ENCODE measurements around the gene MEF2C.
A peak's percentile ranks its signal among the peaks of the same experiment; 100 is the strongest.

MEF2C gene

GRCh38 chr5:88685591-88686541 lies 197.1 kb downstream of the MEF2C start:
- DNase-seq, result no peak

- no peak for DNase-seq
Observed at GRCh38 chr5:88683506-88684135, 199.4 kb downstream of the MEF2C start.

DNA sequence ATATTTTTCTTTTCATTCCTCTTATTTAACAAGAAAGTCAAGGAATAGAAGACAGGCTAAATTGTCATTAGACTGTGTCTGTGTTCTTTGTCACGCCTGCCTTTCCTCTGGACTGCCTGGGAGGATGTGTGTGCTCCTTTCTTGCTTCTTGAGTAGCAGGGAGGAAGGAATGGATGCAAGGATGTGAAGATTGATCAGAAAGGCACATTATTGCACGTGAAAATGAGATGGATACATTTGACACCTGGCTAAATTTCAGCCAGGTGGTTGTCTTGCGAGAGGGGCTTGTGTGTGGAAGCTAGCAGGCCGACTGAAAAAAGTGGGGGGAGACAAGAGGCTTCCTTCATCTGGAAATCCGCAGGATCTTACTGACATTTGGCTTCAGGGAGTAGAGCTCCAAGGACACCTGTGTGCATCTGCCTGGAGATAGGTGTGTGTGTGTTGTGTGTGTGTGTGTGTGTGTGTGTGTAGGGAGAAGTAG lies 200.1 kb downstream of the MEF2C start:
- no peak for DNase-seq

- no peak for DNase-seq
Observed at GRCh38 chr5:88682131-88682530, 200.9 kb downstream of the MEF2C start.

- no peak for DNase-seq
Observed at GRCh38 chr5:88681211-88681803, 201.7 kb downstream of the MEF2C start.

- peak; percentile 56 to 81 for DNase-seq
Observed at GRCh38 chr5:88680253-88681132, 202.5 kb downstream of the MEF2C start.

DNA sequence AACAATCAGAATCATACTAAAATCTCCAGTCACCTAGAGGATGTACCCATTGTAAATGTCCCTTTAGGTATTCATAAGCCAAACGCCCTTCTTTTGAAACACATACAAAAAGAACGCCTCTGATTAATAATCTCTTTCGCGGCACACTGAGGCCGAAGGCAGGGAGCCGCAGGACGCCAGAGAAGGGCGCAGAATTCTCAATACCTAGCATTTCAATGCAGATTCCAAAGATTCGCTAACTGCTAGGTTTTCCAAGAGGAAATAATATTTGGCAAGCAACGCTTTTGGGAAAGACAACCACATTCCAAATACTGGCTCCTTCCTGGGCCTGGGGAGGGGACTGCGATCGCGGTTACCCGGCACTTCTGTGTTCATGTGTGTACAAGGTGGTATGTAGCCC lies 203.3 kb downstream of the MEF2C start:
- DNase-seq, result no peak

GRCh38 chr5:88678770-88679381 lies 204.1 kb downstream of the MEF2C start:
- DNase-seq, result no peak

GRCh38 chr5:88677943-88678769 lies 204.8 kb downstream of the MEF2C start:
- no peak for DNase-seq

DNA sequence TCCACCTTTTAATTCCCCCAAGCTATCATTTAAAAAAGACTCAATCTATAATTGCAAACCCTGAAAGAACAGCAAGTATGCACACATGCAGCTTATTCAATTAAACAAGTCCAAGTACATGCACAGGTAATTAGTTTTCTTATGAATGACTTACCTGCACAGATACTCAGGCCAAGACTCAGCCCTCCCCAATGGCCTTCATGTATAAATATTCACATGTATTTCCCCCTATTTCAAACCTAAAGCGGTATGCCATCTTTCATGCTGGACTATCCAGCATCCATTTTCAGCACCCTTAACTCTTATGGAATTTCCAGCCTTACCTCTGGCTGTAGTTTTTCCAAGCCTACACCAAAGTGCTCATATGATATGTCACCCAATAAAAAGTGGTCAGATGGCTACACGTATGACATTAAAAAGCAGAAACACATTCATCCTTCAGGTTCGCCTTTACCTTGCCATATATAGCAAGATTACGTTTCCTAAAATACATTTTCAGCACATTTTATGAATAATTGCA lies 205.5 kb downstream of the MEF2C start:
- no peak for DNase-seq

DNA sequence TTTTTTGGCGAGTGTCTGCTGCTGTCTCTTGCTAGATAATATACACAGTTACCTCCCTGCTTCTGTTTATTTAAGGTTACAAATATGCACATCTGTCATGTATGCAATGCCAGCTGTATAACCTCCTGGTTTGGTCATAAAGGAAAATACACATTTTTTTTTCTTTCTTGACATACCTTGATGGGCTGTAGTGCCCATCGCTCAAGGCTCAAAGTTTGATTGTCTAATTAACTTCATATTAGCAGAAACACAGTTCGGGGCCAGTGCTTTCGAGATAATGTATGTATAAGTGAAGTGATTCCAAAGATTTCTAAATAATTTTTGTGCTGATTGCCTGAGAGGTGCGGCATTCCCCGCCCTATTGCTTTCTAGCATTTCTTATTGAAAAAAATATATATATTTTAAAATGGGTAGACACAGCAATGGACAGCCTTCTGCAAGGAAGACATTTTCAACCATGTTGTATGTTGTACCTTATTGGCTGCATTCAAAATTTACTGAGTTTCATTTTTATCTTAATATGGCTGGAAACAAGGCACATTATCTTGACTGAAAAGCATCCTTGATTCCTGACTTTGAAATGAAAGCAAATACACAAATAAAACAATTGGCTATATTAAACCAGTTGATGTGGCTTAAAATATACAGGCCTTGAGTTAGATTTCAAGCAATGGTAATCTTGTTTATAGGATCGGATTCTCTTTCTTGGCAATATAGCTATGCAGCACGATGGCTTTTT lies 206.2 kb downstream of the MEF2C start:
- no peak for DNase-seq

DNA sequence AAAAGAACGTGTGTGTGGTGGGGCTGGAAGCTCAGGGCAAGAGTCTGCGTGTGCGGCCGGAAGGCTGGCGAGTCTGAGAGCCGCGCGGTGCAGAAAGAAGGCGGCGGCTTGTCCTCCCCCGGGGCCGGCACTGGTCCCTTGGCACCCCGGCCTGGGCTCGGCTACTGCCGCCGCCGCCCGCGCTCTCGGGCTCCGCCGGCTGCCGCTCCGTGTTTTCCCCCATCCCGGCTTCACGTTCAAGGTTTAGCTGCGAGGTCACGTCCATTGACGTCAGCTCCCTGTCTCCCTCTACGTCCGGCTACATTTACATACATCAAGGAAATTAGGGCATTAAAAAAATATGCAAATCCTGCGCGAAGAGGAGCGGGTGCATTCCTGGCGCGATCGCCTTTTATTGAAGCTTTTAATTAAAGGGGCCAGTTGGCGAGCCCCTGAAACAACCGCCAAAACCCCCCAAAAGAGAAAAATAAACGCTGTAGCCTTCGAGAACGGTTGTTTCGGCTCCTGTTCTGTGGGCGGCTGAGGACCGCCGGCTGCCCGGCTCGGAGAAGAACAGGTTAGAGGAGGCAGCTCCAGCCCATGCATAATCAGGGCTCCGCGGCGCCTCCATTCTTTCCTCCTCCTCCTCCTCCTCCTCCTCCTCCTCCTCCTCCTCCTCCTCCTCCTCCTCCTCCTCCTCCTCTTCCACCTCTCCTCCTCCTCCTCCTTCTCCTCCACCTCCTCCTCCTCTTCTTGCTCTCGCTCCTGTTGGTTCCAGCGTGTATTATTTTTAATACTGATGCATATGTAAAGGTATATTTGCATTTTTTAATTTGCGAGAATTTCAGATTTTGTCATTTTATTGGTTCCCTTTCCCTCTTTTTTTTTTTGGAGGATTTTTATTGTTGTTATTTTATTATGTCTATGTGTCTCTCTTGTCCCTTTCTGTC lies 207.0 kb downstream of the MEF2C start:
- DNase-seq, result no peak

- DNase-seq, result no peak
Observed at GRCh38 chr5:88675168-88675707, 207.7 kb downstream of the MEF2C start.

- DNase-seq, result no peak
Observed at GRCh38 chr5:88674356-88675167, 208.4 kb downstream of the MEF2C start.

DNA sequence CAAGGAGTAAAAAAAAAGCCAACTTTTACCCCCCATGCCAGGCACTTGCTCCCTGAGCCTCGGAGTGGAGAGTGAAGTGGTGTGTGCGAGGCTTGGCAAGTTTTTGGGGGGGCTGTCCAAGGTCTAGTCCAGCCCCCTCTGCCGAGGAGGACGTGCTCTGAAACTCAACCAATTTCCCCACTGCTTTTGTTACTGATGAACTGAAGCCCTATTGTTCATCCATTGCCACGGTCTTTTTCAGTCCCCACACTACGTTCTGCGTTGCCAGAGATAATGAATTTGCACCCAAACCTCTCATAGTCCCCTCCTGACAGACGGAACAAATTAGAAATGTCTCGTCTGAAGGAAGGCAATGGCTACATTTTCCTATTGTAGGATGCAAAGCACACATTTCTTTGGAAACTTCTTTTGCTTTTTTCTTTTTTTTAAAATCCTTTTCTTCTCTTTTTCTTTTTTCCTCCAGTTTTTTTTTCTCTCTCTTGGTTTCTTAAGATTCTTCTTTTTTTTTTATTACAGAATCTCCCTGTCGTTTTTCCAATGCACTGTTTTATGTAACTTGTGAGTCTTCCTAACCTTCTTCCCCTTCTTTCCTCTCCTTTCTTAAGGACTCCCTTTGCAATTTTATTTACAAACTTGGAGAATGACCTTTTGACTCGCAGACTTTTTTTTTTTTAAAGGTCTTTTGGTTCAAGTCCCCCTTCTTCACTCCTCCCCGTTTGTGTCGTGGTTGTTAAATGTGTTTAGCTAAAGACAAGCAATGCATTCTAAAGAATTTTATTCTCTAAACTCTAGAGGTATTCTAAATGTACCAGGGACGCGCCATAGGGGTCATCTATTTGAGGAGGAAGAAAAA lies 209.5 kb downstream of the MEF2C start:
- DNase-seq, result no peak

DNA sequence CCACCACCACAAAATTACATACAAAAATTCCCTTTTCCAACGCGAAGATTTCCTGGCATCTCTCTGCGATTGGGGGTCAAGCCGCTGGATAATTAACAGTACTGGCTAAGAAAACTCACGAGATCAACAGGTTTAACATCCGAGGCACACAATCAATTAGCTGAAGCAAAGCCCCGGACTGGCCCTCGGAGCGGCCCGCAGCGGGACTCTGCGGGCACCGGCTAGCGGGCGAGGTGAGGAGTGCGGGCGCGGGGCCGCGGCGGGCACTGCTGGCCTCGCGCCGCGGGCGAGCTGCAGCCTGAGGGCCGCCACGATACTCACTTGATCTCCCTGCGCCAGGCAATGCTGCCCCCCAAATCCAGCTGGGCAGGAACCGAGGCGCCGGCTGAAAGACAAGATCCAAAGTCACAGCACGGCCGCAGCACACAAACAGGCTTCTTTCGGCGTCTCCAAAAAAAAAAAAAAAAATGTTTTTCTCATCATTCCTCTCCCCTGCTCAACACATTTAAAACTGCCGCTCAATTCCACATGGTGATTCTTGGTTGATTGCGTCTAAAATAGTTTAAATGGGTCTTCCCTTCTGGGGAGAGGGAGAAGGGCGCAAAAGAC lies 210.2 kb downstream of the MEF2C start:
- DNase-seq, result no peak

All from stimulated activated CD4-positive, alpha-beta T cell treated with anti-CD3 and anti-CD28 coated beads, Interleukin-4, amount 100 ng/mL, for 4 hours (primary cell).